Activated gamma-delta T cell (primary cell): ENCODE results near the gene CDH24.

Experiments
- DNase-seq: peaks from one replicate; lab custom pipeline; 2025; lab: John Stamatoyannopoulos, UW

CDH24 gene

DNA sequence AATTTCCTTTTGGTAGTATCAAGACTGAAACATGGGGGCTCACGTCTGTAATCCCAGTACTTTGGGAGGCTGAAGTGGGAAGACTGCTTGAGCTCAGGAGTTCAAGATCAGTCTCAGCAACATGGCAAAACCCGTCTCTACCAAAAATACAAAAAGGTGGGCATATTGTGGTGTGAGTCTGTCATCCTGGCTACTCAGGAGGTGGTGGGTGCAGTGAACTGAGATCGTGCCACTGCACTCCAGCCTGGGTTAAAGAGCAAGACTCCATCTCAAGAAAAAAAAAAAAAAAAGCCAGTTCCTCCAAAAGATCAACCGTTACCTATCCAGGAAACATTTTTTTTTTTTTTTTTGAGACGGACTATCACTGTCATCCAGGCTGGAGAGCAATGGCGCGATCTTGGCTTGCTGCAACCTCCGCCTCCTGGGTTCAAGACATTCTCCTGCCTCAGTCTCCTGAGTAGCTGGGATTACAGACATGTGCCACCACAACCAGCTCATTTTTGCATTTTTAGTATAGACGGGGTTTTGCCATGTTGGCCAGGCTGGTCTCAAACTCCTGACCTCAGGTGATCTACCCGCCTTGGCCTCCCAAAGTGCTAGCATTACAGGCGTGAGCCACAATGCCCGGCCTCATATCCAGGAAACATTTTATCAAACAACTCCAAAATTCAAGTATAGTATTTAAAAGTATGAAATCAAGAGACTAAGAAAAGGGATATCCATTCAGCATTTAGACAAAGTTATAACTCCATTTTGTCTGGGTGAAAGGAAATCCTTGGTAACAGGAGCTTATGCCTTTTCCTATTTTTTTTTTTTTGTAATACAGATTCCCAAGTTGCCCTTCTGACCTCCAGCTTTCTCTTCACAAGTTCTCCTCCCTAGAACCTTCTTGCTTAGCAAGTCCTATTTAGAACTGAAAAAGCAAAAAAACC is 34.2 kb upstream of the CDH24 start:
- DNase-seq: no peak

- DNase-seq: no peak
Measured at GRCh38 chr14:23090254-23090636, 32.9 kb upstream of the CDH24 start.

- no peak for DNase-seq
Measured at GRCh38 chr14:23089498-23090253, 32.4 kb upstream of the CDH24 start.

- no peak for DNase-seq
Measured at GRCh38 chr14:23086565-23086964, 29.2 kb upstream of the CDH24 start.

GRCh38 chr14:23085458-23085857 is 28.1 kb upstream of the CDH24 start:
- DNase-seq: no peak

DNA sequence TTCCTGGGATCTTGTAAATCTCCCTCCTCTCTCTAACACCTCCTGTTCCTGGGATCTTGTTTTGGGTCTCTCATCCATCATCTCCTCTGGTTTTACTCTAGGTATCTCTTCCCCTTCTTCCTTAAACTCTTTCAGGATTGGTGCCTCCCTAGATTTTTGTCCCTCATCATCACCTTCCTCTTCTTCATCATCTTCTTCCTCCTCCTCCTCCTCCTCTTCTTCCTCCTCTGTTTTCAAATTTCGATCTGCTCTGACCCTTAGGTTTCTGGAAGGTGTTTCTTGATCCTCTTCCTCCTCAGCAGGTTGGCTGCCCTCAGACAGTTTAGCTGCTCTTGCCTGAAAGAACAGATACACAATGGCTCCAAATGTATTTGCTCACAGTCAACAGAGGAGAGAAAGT is 23.2 kb upstream of the CDH24 start:
- DNase-seq: no peak

GRCh38 chr14:23079716-23080115 is 22.4 kb upstream of the CDH24 start:
- DNase-seq: no peak

GRCh38 chr14:23078692-23079116 is 21.4 kb upstream of the CDH24 start:
- no peak for DNase-seq

DNA sequence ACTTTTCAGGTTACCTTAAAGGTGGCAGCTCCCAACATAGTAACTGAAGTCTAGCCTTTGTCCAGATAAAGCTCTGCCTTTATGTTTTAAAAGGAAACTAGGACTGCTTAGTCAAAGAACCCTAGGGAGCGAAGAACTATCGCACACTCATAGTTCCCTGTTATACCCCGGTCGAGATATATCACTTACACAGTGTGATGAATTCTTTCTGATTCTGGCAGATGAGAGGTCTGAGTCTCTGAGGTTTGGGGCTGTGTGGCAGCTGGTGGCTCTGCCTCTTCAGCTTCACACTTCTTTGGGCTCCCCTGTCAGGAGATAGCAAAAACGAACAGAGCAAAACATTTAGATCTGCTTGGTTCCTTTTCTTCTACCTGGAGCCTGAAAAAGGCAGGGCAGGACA is 20.6 kb upstream of the CDH24 start:
- DNase-seq: no peak

- no peak for DNase-seq
Measured at GRCh38 chr14:23076785-23077408, 19.6 kb upstream of the CDH24 start.

DNA sequence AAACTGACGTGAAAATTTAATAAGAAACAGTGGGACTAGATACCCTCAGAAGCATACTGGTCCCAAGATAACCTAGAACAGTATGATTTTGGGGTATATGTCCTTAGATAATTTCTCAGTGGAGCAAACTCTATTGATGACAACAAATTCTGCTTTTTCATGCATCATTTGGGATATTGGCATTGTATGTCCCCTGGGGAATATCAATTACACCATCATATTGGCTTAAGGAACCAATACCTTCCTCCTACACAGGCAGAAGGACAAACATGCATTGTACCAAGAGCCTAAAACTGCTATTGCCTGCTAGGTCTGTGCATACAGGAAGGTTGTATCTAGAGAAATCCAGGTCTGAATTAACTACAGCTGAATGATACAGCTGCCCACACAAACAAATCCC is 17.6 kb upstream of the CDH24 start:
- DNase-seq: no peak

- DNase-seq: no peak
Measured at GRCh38 chr14:23071921-23072539, 14.7 kb upstream of the CDH24 start.

DNA sequence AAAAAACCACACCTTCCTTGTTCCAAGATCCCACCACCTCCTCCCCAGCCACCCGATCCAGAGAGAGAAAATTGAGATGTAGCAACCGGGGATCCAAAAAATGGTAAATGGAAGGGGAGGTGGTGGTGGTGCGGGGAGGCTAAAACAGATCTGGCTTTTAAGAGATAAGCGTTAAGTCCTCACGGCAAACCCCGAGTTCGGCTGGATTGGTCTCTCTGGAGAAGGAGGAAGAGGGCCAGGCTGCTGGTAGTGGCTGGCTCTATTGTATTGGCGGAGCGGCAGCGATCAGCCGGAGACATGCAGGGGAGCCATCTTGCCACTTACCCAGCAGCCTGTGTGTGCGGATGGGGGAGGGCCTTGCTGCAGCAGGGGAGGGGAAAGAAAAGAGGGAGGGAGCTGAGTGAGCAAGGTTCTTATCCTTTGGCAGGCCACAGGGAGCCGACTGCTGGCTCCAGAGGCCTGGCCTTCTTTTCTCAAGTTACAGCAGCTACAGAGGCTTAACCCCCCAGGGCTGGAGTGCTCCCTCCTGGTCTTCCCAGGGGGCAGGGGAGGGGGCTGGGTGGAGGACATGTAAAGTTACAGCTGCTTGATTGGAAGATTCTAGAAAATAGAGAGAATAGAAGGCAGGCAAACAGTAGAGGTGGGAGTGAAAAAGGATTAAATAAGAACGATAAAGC is 14.1 kb upstream of the CDH24 start:
- DNase-seq: no peak

GRCh38 chr14:23070262-23071129 is 13.2 kb upstream of the CDH24 start:
- DNase-seq: no peak

DNA sequence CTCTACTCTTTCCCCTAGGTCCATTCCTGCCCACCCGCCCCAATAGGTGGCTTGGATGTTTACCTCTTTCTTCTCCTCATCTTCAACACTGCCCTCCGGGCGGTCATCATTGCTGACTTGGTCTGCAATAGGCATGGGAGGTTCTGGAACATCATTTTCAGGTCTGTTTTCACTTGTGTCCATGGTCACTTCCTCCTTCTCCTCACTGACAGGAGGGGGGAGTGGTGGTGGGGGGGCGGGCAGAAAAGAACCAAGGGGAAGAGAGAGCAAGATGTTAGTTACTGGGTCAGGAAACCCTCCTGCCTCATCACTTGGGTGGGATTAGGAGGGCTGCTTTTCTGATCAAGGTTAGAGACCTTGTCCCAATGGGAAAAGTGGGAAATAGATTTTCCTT is 12.1 kb upstream of the CDH24 start:
- DNase-seq: no peak

- no peak for DNase-seq
Measured at GRCh38 chr14:23068789-23069412, 11.6 kb upstream of the CDH24 start.

DNA sequence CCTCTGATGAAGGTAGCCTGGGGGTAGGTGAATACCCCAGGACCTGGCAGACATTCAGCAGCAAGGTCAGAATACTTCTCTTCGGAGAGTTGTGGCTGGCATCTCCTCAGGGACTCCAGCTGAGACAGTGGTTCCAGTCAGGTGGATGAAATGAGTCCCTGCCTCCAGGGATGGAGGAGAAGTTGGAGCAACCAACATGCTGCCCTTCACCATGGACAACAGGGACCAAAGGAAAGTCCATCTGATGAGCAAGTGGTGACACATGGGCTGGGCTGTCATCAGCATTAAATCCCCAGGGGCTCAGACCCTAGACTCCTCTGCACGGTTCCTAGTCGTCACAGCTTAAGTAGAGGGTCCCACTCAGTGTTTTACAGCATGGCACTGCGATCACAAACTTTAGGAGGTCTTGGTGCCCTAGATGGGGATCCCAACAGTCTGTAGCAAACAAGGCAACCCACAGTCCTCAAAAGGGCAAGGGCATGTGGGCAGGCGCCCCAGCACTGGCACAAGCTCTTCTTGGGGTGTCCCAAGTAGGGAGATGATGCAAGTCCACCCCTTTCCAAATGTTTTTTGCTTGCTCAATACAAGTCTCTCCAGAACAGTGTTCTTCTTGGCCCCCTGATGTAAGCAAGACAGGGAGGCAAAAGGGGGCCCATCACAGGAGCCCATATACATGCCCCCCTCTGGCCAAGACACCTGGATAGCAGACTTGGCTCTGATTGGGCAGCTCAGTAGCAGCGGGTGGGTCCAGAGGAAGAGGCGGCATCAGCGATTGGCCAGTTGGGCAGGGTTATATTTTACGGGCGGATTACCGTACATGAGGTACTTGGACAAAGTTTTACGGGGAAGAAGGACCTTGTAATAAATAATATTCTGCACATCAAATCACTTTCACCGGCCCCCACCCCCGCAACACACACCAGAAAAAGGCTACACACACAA is 10.8 kb upstream of the CDH24 start:
- no peak for DNase-seq

DNA sequence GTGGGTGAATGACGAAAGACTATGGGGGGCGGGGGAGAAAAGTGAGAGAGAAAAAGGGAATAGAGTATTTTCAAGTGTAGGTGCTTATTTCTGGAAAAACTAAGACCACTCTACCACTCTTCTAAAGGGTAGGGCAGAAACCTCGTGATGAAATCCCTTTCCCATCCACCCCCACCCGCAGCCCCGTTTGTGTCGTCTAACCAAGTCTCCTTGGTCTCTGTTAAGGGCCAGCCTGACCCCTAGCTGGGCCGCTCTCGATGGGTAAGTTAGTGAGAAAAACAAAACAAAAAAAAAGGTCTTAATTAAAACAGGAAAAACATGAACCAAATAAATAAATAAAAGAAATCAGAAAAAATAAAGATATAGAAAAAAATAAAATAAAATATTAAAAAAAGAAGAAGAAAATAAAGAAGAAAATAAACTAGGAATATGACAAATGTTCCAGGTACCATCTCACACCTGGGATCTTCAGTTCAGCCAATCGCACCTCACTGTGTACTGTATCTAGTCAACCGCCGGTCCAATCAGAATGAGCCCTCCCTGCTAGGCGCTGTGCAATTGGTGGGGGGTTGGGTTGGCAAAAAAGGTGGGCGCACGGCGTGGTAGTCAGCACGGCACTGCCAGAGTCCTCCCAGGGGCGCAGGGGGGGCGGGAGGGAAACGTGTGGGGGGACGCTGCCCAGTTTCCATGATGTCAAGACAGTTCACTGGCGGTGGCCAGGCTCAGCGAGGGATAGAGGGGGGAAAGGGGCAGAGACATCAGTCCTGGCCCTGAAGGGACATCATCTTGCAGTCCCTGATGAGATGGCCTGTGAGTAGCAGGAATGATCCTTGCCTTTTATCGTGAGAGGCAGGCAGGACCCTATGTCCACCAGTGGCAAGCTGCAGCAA is 9.8 kb upstream of the CDH24 start:
- DNase-seq: no peak
